Measurements from ENCODE around the gene CCDC190. TPM values are rescaled to one million over a fixed set of nuclear protein-coding genes. Genes with fewer than 3 reads are reported as not detected.

The CCDC190 gene
- polyA plus RNA-seq (2012; ENCODE audit: insufficient read length, low read depth): not detected

DNA sequence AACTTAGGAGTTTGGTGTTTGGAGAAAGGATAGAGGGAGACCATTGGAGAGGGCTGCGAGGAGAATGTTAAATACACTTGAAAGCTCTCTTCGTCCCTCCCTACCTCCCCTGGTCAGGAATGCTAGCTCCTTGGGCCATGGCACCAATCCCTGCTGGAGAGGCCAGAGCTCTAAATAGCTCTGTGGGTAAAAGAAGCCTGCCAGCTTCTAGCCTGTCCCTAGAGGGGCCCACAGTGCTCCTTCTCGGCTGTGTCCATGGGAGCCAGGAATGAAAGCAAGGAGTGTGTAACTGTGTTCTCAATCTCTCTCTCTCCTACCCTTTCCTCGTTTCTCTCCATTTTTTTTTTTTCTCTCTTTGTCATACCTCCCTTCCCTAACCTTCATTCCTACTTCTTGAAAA, at the start of gene CCDC190:
CCDC190 (minus strand) TSS at position 75 of the 400 bp plus-strand sequence. CDS start 1,529 bp downstream, outside the sequence.
- TF ChIP-seq POLR2AphosphoS5 (IDR thresholded peaks at IDR 0.05; ENCODE audit: low read depth, low read length): no peak
- TF ChIP-seq FOXP2 (optimal IDR thresholded peaks at IDR 0.05; ENCODE audit: borderline replicate concordance, extremely low read depth, extremely low read length, insufficient read depth): no peak
- no peak for TF ChIP-seq TAF1 (IDR thresholded peaks at IDR 0.05; ENCODE audit: borderline replicate concordance, insufficient read depth, low read length)
- TF ChIP-seq, protein P1, sequence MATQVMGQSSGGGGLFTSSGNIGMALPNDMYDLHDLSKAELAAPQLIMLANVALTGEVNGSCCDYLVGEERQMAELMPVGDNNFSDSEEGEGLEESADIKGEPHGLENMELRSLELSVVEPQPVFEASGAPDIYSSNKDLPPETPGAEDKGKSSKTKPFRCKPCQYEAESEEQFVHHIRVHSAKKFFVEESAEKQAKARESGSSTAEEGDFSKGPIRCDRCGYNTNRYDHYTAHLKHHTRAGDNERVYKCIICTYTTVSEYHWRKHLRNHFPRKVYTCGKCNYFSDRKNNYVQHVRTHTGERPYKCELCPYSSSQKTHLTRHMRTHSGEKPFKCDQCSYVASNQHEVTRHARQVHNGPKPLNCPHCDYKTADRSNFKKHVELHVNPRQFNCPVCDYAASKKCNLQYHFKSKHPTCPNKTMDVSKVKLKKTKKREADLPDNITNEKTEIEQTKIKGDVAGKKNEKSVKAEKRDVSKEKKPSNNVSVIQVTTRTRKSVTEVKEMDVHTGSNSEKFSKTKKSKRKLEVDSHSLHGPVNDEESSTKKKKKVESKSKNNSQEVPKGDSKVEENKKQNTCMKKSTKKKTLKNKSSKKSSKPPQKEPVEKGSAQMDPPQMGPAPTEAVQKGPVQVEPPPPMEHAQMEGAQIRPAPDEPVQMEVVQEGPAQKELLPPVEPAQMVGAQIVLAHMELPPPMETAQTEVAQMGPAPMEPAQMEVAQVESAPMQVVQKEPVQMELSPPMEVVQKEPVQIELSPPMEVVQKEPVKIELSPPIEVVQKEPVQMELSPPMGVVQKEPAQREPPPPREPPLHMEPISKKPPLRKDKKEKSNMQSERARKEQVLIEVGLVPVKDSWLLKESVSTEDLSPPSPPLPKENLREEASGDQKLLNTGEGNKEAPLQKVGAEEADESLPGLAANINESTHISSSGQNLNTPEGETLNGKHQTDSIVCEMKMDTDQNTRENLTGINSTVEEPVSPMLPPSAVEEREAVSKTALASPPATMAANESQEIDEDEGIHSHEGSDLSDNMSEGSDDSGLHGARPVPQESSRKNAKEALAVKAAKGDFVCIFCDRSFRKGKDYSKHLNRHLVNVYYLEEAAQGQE (IDR thresholded peaks at IDR 0.05; ENCODE audit: insufficient read depth in 1 of 2, low read depth in 2 of 2, low read length in 2 of 2): no peak
- TF ChIP-seq SIN3A (IDR thresholded peaks at IDR 0.05; ENCODE audit: borderline replicate concordance, insufficient read depth, low read length): no peak

DNA sequence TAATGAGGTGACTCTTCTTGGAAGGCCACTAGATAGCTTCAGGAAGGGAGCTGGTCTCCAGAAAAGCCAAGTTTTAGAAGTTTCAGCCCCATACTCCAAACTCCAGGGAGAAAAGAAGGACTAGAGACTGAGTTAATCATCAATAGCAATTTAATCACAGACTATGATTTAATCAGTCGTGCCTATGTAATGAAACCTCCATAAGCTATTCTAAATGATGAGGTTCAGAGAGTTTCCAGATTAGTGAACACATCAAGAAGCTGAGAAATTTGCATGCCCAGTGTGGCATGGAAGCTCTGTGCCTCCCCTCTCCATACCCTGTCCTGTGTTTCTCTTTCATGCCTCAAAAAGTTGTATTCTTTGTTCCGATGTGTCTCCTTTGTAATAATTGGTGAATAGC, 49.2 kb upstream of the CCDC190 start:
- TF ChIP-seq FOXP2 (optimal IDR thresholded peaks at IDR 0.05; ENCODE audit: borderline replicate concordance, extremely low read depth, extremely low read length, insufficient read depth) (no peak), SIN3A (IDR thresholded peaks at IDR 0.05; ENCODE audit: borderline replicate concordance, insufficient read depth, low read length) (no peak), POLR2AphosphoS5 (IDR thresholded peaks at IDR 0.05; ENCODE audit: low read depth, low read length) (no peak), TAF1 (IDR thresholded peaks at IDR 0.05; ENCODE audit: borderline replicate concordance, insufficient read depth, low read length) (no peak)
- TF ChIP-seq, protein P1 (IDR thresholded peaks at IDR 0.05; ENCODE audit: insufficient read depth in 1 of 2, low read depth in 2 of 2, low read length in 2 of 2): no peak

GRCh38 chr1:162908780-162909179, 47.8 kb upstream of the CCDC190 start:
- TF ChIP-seq POLR2AphosphoS5 (IDR thresholded peaks at IDR 0.05; ENCODE audit: low read depth, low read length): no peak
- TF ChIP-seq TAF1 (IDR thresholded peaks at IDR 0.05; ENCODE audit: borderline replicate concordance, insufficient read depth, low read length): no peak
- TF ChIP-seq SIN3A (IDR thresholded peaks at IDR 0.05; ENCODE audit: borderline replicate concordance, insufficient read depth, low read length): no peak
- TF ChIP-seq FOXP2 (optimal IDR thresholded peaks at IDR 0.05; ENCODE audit: borderline replicate concordance, extremely low read depth, extremely low read length, insufficient read depth): no peak
- TF ChIP-seq, protein P1 (IDR thresholded peaks at IDR 0.05; ENCODE audit: insufficient read depth in 1 of 2, low read depth in 2 of 2, low read length in 2 of 2): no peak

- no peak for TF ChIP-seq SIN3A (IDR thresholded peaks at IDR 0.05; ENCODE audit: borderline replicate concordance, insufficient read depth, low read length)
- no peak for TF ChIP-seq FOXP2 (optimal IDR thresholded peaks at IDR 0.05; ENCODE audit: borderline replicate concordance, extremely low read depth, extremely low read length, insufficient read depth)
- no peak for TF ChIP-seq TAF1 (IDR thresholded peaks at IDR 0.05; ENCODE audit: borderline replicate concordance, insufficient read depth, low read length)
- no peak for TF ChIP-seq POLR2AphosphoS5 (IDR thresholded peaks at IDR 0.05; ENCODE audit: low read depth, low read length)
- TF ChIP-seq, protein P1 (IDR thresholded peaks at IDR 0.05; ENCODE audit: insufficient read depth in 1 of 2, low read depth in 2 of 2, low read length in 2 of 2): no peak
Measured at GRCh38 chr1:162908236-162908635, 47.3 kb upstream of the CCDC190 start.

- no peak for TF ChIP-seq SIN3A (IDR thresholded peaks at IDR 0.05; ENCODE audit: borderline replicate concordance, insufficient read depth, low read length)
- no peak for TF ChIP-seq POLR2AphosphoS5 (IDR thresholded peaks at IDR 0.05; ENCODE audit: low read depth, low read length)
- TF ChIP-seq FOXP2 (optimal IDR thresholded peaks at IDR 0.05; ENCODE audit: borderline replicate concordance, extremely low read depth, extremely low read length, insufficient read depth): no peak
- TF ChIP-seq, protein P1 (IDR thresholded peaks at IDR 0.05; ENCODE audit: insufficient read depth in 1 of 2, low read depth in 2 of 2, low read length in 2 of 2): no peak
- no peak for TF ChIP-seq TAF1 (IDR thresholded peaks at IDR 0.05; ENCODE audit: borderline replicate concordance, insufficient read depth, low read length)
Measured at GRCh38 chr1:162906485-162906884, 45.5 kb upstream of the CCDC190 start.
